H1 (cell line): ENCODE measurements around the gene ELMO2. TPM values are rescaled to one million over a fixed set of nuclear protein-coding genes. Genes with fewer than 3 reads are reported as not detected.

Source experiments
- CTCF ChIA-PET: fragments of 300-600 bp; sonication (Branson Sonifier 250); formaldehyde crosslinking; loops from one replicate; lab custom pipeline; 2021; ENCODE audit not compliant: partially characterized antibody; lab: Charles Lee
- POLR2A ChIA-PET: fragments of 300-600 bp; sonication (Branson Sonifier 250); formaldehyde crosslinking; loops from one replicate; lab custom pipeline; 2021; ENCODE audit warnings: inconsistent platforms; ENCODE audit not compliant: partially characterized antibody; lab: Charles Lee
- DNase-seq, 2 experiments: peaks; one replicate each; pipeline versions ENCODE4 v3.0.0 to v3.0.0-alpha.2; 2010 to 2022; ENCODE audit warnings: low spot score in 2 of 2, low read depth in 1 of 2, mixed read lengths in 1 of 2
- FAIRE-seq: peaks from 2 replicates; lab custom pipeline; 2011; peaks lifted over from hg19 to GRCh38; lab: Jason Lieb, UNC
- H2AFZ ChIP-seq: 2 replicates; pipeline ENCODE4 v1.8.1; 2012; ENCODE audit warnings: low read length, inconsistent platforms
- H2AK5ac ChIP-seq: 2 replicates; pipeline ENCODE4 v1.6.1; 2013; ENCODE audit warnings: low read depth, low read length
- H2BK120ac ChIP-seq: replicated peaks from 2 replicates; pipeline ENCODE3; 2013; ENCODE audit warnings: low read depth, low read length, inconsistent platforms
- H2BK12ac ChIP-seq: 2 replicates; pipeline ENCODE4 v1.6.1; 2013; ENCODE audit warnings: low read depth, low read length
- H2BK15ac ChIP-seq: 2 replicates; pipeline ENCODE4 v1.6.1; 2013; ENCODE audit warnings: low read length
- H2BK20ac ChIP-seq: 2 replicates; pipeline ENCODE4 v1.6.1; 2013; ENCODE audit warnings: low read length
- H2BK5ac ChIP-seq: 2 replicates; pipeline ENCODE4 v1.6.1; 2013; ENCODE audit warnings: low read depth, low read length
- H3K14ac ChIP-seq: 2 replicates; pipeline ENCODE4 v1.6.1; 2013; ENCODE audit warnings: inconsistent platforms; ENCODE audit not compliant: insufficient read length
- H3K18ac ChIP-seq: 2 replicates; pipeline ENCODE4 v1.6.1; 2013; ENCODE audit warnings: low read length; ENCODE audit errors: extremely low read depth
- H3K23ac ChIP-seq: 2 replicates; pipeline ENCODE4 v1.6.1; 2013; ENCODE audit warnings: inconsistent platforms; ENCODE audit not compliant: insufficient read length
- H3K23me2 ChIP-seq: 2 replicates; pipeline ENCODE4 v1.6.1; 2013; ENCODE audit warnings: low read depth, low read length
- H3K27ac ChIP-seq: 2 replicates; pipeline ENCODE4 v1.6.1; 2011; ENCODE audit warnings: low read depth, low read length, inconsistent platforms
- H3K27me3 ChIP-seq, 4 experiments: replicated peaks in 1 of 4; 1 replicate in 1 of 4; 2 replicates in 3 of 4; pipeline versions ENCODE4 v1.6.1 to v1.8.1; 2011 to 2013; ENCODE audit warnings: low read length in 3 of 4, mild to moderate bottlenecking in 3 of 4, inconsistent platforms in 2 of 4, mixed read lengths in 2 of 4, moderate library complexity in 1 of 4; ENCODE audit not compliant: control insufficient read depth in 3 of 4, insufficient read depth in 3 of 4; ENCODE audit errors: extremely low read depth in 1 of 4
- H3K36me3 ChIP-seq, 4 experiments: 2 replicates each; pipeline versions ENCODE4 v1.6.1 to v1.8.1; 2011 to 2013; ENCODE audit warnings: mild to moderate bottlenecking in 4 of 4, low read length in 3 of 4, moderate library complexity in 2 of 4, control low read depth in 1 of 4, inconsistent platforms in 1 of 4; ENCODE audit not compliant: insufficient read depth in 4 of 4, control insufficient read depth in 2 of 4
- H3K4ac ChIP-seq: replicated peaks from 2 replicates; pipeline ENCODE3; 2013; ENCODE audit warnings: low read length, low read depth, mixed read lengths, inconsistent platforms; ENCODE audit not compliant: insufficient read length
- H3K4me1 ChIP-seq, 4 experiments: replicated peaks in 1 of 4; 1 replicate in 1 of 4; 2 replicates in 3 of 4; pipeline versions ENCODE4 v1.6.1 to v1.8.1; 2011 to 2013; ENCODE audit warnings: low read length in 3 of 4, inconsistent platforms in 2 of 4, mixed read lengths in 1 of 4; ENCODE audit not compliant: insufficient read depth in 4 of 4, control insufficient read depth in 3 of 4
- H3K4me2 ChIP-seq, 2 experiments: 2 replicates each; pipeline versions ENCODE4 v1.6.1 to v1.8.1; 2011 to 2013; ENCODE audit warnings: low read depth in 2 of 2, low read length in 2 of 2, control low read depth in 1 of 2, inconsistent platforms in 1 of 2, mild to moderate bottlenecking in 1 of 2; ENCODE audit not compliant: insufficient read depth in 1 of 2
- H3K4me3 ChIP-seq, 4 experiments: fragments of 200-600, 300-600 bp in 1 of 4; sonication (generic), shearing (Covaris generic), sonication (Bioruptor Twin) in 1 of 4; 2 replicates each; pipeline versions ENCODE4 v1.5.1 to v1.8.1; 2011 to 2016; ENCODE audit warnings: low read length in 4 of 4, low read depth in 3 of 4, control low read depth in 2 of 4, inconsistent platforms in 2 of 4, mild to moderate bottlenecking in 2 of 4, mixed read lengths in 1 of 4, moderate library complexity in 1 of 4; ENCODE audit not compliant: insufficient read depth in 2 of 4; ENCODE audit errors: extremely low read depth in 1 of 4
- H3K56ac ChIP-seq: replicated peaks from 2 replicates; pipeline ENCODE3; 2013; ENCODE audit warnings: low read depth, mild to moderate bottlenecking, mixed read lengths, low read length, inconsistent platforms; ENCODE audit not compliant: insufficient read length
- H3K79me1 ChIP-seq: 2 replicates; pipeline ENCODE4 v1.6.1; 2013; ENCODE audit warnings: low read depth, low read length, control low read depth
- H3K79me2 ChIP-seq, 2 experiments: 2 replicates each; pipeline versions ENCODE4 v1.6.1 to v1.8.1; 2012 to 2013; ENCODE audit warnings: low read length in 2 of 2, mild to moderate bottlenecking in 2 of 2, inconsistent platforms in 1 of 2; ENCODE audit not compliant: insufficient read depth in 2 of 2, control insufficient read depth in 1 of 2
- H3K9ac ChIP-seq, 4 experiments: replicated peaks in 1 of 4; 1 replicate in 1 of 4; 2 replicates in 3 of 4; pipeline versions ENCODE4 v1.6.1 to v1.8.1; 2011 to 2013; ENCODE audit warnings: low read depth in 3 of 4, low read length in 3 of 4, control low read depth in 2 of 4, mild to moderate bottlenecking in 2 of 4, moderate library complexity in 2 of 4, inconsistent platforms in 1 of 4; ENCODE audit errors: extremely low read depth in 1 of 4
- H3K9me3 ChIP-seq, 2 experiments: 2 replicates each; pipeline versions ENCODE4 v1.6.1 to v1.8.1; 2012 to 2013; ENCODE audit warnings: mild to moderate bottlenecking in 2 of 2, moderate library complexity in 2 of 2, control low read depth in 1 of 2, inconsistent platforms in 1 of 2, low read depth in 1 of 2, low read length in 1 of 2, mixed read lengths in 1 of 2; ENCODE audit not compliant: insufficient read depth in 2 of 2
- H4K20me1 ChIP-seq, 2 experiments: replicated peaks in 1 of 2; 2 replicates each; pipeline versions ENCODE3 to v1.8.1; 2011 to 2013; ENCODE audit warnings: inconsistent platforms in 2 of 2, low read length in 2 of 2, mild to moderate bottlenecking in 1 of 2; ENCODE audit not compliant: insufficient read depth in 2 of 2, control insufficient read depth in 1 of 2
- H4K5ac ChIP-seq: 2 replicates; pipeline ENCODE4 v1.6.1; 2013; ENCODE audit warnings: low read length, low read depth, mixed read lengths, inconsistent platforms; ENCODE audit not compliant: insufficient read length
- H4K8ac ChIP-seq: 2 replicates; pipeline ENCODE4 v1.8.0; 2013; ENCODE audit warnings: mild to moderate bottlenecking, moderate library complexity, low read length, inconsistent platforms; ENCODE audit not compliant: insufficient read depth; ENCODE audit errors: extremely low read depth
- H4K91ac ChIP-seq: replicated peaks from 2 replicates; pipeline ENCODE3; 2013; ENCODE audit warnings: low read length, mixed read lengths, inconsistent platforms; ENCODE audit not compliant: insufficient read length
- NRF1 ChIP-seq: IDR thresholded peaks from 2 replicates; pipeline ENCODE4 v1.6.1; 2011; ENCODE audit warnings: mild to moderate bottlenecking, low read depth, low read length, improper control_type of control experiment
- RAD21 ChIP-seq, 2 experiments: IDR thresholded peaks in 1 of 2; conservative IDR thresholded peaks in 1 of 2; 2 replicates each; pipeline ENCODE4 v1.6.1; 2011; ENCODE audit warnings: low read depth in 2 of 2, low read length in 2 of 2, improper control_type of control experiment in 1 of 2, inconsistent platforms in 1 of 2, mild to moderate bottlenecking in 1 of 2, moderate library complexity in 1 of 2
- SIX5 ChIP-seq: IDR thresholded peaks from 2 replicates; pipeline ENCODE4 v1.6.1; 2011; ENCODE audit warnings: mild to moderate bottlenecking, low read depth, low read length
- WGBS, 2 experiments: shearing (Covaris generic) in 1 of 2; methylation state at CpG; one replicate each; pipeline versions ENCODE4 v1.1.6 to v1.1.7; 2013 to 2015; ENCODE audit warnings: low lambda C conversion rate in 2 of 2, mixed read lengths in 2 of 2, inconsistent platforms in 1 of 2, low coverage in 1 of 2, missing lambda C conversion rate in 1 of 2; ENCODE audit not compliant: insufficient replicate concordance in 2 of 2, insufficient coverage in 1 of 2, insufficient read length in 1 of 2; ENCODE audit errors: extremely low coverage in 1 of 2, missing lambda C conversion rate in 1 of 2; 5-methylcytosine and 5-hydroxymethylcytosine counted together
- polyA plus RNA-seq, 7 experiments: library from polyadenylated mRNA; depleted of rRNA in 3 of 7; stranded (reverse) in 5 of 7; unstranded in 2 of 7; fragments of >200 nt in 5 of 7; fragments of 200-250 nt in 2 of 7; gene quantifications; 1 replicate in 5 of 7; 2 replicates in 1 of 7; 4 replicates in 1 of 7; pipeline versions ENCODE4 v1.2.1 to v1.2.3, GENCODE V29; 2011 to 2013; ENCODE audit warnings: missing spikeins in 2 of 7, mixed read lengths in 2 of 7
- total RNA-seq: library from RNA; stranded (reverse); fragmentation: NEBNext Ultra II Directional; extraction: Animal tissue kit (Norgen Biotek cat#: 25700); gene quantifications from 2 replicates; pipeline ENCODE4 v1.2.1, GENCODE V29; 2021

The ELMO2 gene
- total and polyA plus RNA-seq, 2 of the 8 experiments (the other 6 are each of a cell fraction or from before 2014, with no cell fraction given) = 34.3 to 39.7 TPM

GRCh38 chr20:46374383-46374782 is 32.0 kb downstream of the ELMO2 start:
- WGBS, 2 experiments = 92% methylated on average over 7 of the region's 7 CpGs; no CpG with 5 or more reads in 1 of the 2 experiments
- CTCF ChIA-PET = interaction anchor here (0.7 to 2.0 kb wide), 7 partner anchors 9 to 64 kb away, joined by 3 to 4 read pairs (median 3); no protein-coding TSS in a partner anchor
- POLR2A ChIA-PET = interaction anchor here (0.9 to 1.9 kb wide), 3 partner anchors 9 to 84 kb away, joined by 3 to 9 read pairs (median 3); no protein-coding TSS in a partner anchor
- no peak for TF ChIP-seq SIX5
- no peak for TF ChIP-seq NRF1
- no peak for TF ChIP-seq RAD21 (IDR thresholded peaks at IDR 0.05 in 1 of 2, conservative IDR thresholded peaks at IDR 0.05 in 1 of 2; ENCODE audit: low read depth in 2 of 2, low read length in 2 of 2)

More at GRCh38 chr20:46374383-46374782, 32.0 kb downstream of the ELMO2 start:
- H3K23ac ChIP-seq = no peak overlapping the region
- no peak overlapping the region for H3K9ac ChIP-seq
- H2AK5ac ChIP-seq = no peak overlapping the region
- no peak overlapping the region for H2AFZ ChIP-seq
- H3K79me2 ChIP-seq = no peaks in the 10 kb centered on the region
- no peaks in the 10 kb centered on the region for H3K4me1 ChIP-seq
- no peaks in the 10 kb centered on the region for H3K9me3 ChIP-seq
- H2BK120ac ChIP-seq = no peak overlapping the region
- no peak overlapping the region for H4K5ac ChIP-seq
- no peak overlapping the region for H2BK20ac ChIP-seq
- no peak overlapping the region for H3K56ac ChIP-seq
- no peak overlapping the region for H4K8ac ChIP-seq
- H3K79me1 ChIP-seq = no peaks in the 10 kb centered on the region
- H3K23me2 ChIP-seq = no peaks in the 10 kb centered on the region
- no peak overlapping the region for H4K91ac ChIP-seq
- no peak overlapping the region for H2BK12ac ChIP-seq
- FAIRE-seq = no peak
- DNase-seq = no peak
- H3K4me2 ChIP-seq = no peak overlapping the region
- no peak overlapping the region for H3K14ac ChIP-seq
- H3K4me3 ChIP-seq = no peak overlapping the region
- H4K20me1 ChIP-seq = peaks cover 0 to 7% of the 10 kb centered on the region in 2 experiments
- H3K27ac ChIP-seq = no peak overlapping the region
- peaks cover 37 to 70% (median 60%) of the 10 kb centered on the region in 4 experiments for H3K36me3 ChIP-seq
- no peak overlapping the region for H2BK5ac ChIP-seq
- H3K27me3 ChIP-seq = no peaks in the 10 kb centered on the region
- H2BK15ac ChIP-seq = no peak overlapping the region
- H3K18ac ChIP-seq = no peak overlapping the region
- H3K4ac ChIP-seq = no peak overlapping the region
